Astrocyte of the cerebellum (primary cell): ENCODE data around the gene PELI1.
"Not testable (repeated sequence)": the region's sequence is repeated elsewhere in the genome, so short reads cannot be mapped to it uniquely, and the experiment has no call there.

ENCODE experiments used
- DNase-seq: peaks from one replicate; pipeline ENCODE4 v3.0.0-alpha.2; 2011; ENCODE audit warnings: low read depth
- H3K4me3 ChIP-seq: 2 replicates; pipeline ENCODE4 v1.5.1; 2011; ENCODE audit warnings: mild to moderate bottlenecking, low read depth, low read length, moderate library complexity
- CTCF ChIP-seq: IDR thresholded peaks from 2 replicates; pipeline ENCODE4 v1.5.1; 2012; ENCODE audit warnings: low read length, low read depth, moderate library complexity, mild to moderate bottlenecking; ENCODE audit errors: missing control alignments
- in situ Hi-C: cut with HindIII; loops from 2 replicates; pipeline ENCODE4 v1.10.0; 2017; ENCODE audit warnings: low sequenced_read_pairs

PELI1 gene

GRCh38 chr2:64108666-64109241 lies 35.5 kb downstream of the PELI1 start:
- no peak for TF ChIP-seq CTCF
- no peak overlapping the region for H3K4me3 ChIP-seq
- DNase-seq, result no peak
- in situ Hi-C loops, result no loop called here

GRCh38 chr2:64106481-64106880 lies 37.7 kb downstream of the PELI1 start:
- in situ Hi-C loops, result no loop called here
- no peak overlapping the region for H3K4me3 ChIP-seq
- DNase-seq, result no peak
- no peak for TF ChIP-seq CTCF

- no peak for TF ChIP-seq CTCF
- no peak overlapping the region for H3K4me3 ChIP-seq
- no peak for DNase-seq
- in situ Hi-C loops, result no loop called here
Observed at GRCh38 chr2:64105670-64106461, 38.4 kb downstream of the PELI1 start.

GRCh38 chr2:64104933-64105332 lies 39.3 kb downstream of the PELI1 start:
- in situ Hi-C loops, result no loop called here
- H3K4me3 ChIP-seq, result no peak overlapping the region
- no peak for TF ChIP-seq CTCF
- DNase-seq, result no peak

- H3K4me3 ChIP-seq, in situ Hi-C loops, DNase-seq: not testable (repeated sequence)
Observed at GRCh38 chr2:64102736-64103135, 41.5 kb downstream of the PELI1 start.

GRCh38 chr2:64101141-64101591 lies 43.1 kb downstream of the PELI1 start:
- no peak for DNase-seq

GRCh38 chr2:64100584-64100983 lies 43.6 kb downstream of the PELI1 start:
- not testable (repeated sequence) for H3K4me3 ChIP-seq

More at GRCh38 chr2:64101141-64101591, 43.1 kb downstream of the PELI1 start:
- no peak overlapping the region for H3K4me3 ChIP-seq
- in situ Hi-C loops, result no loop called here
- no peak for TF ChIP-seq CTCF

More at GRCh38 chr2:64100584-64100983, 43.6 kb downstream of the PELI1 start:
- DNase-seq, in situ Hi-C loops: not testable (repeated sequence)
